Neural cell (in vitro differentiated cells): ENCODE measurements around the gene SDK2.

Experiments
- CTCF ChIP-seq: fragments of 450-650 bp; IDR thresholded peaks from 2 replicates; pipeline ENCODE4 v1.5.1; 2014; ENCODE audit warnings: antibody characterized with exemption, mild to moderate bottlenecking, moderate library complexity; ENCODE audit not compliant: poor library complexity, severe bottlenecking
- EP300 ChIP-seq: fragments of 450-650 bp; conservative IDR thresholded peaks from 2 replicates; pipeline ENCODE4 v1.6.1; 2014; ENCODE audit warnings: antibody characterized with exemption, mild to moderate bottlenecking, moderate library complexity; ENCODE audit not compliant: poor library complexity, severe bottlenecking
- RAD21 ChIP-seq: fragments of 450-650 bp; conservative IDR thresholded peaks from 2 replicates; pipeline ENCODE4 v1.6.1; 2014; ENCODE audit warnings: antibody characterized with exemption, mild to moderate bottlenecking, moderate library complexity

- TF ChIP-seq CTCF (no peak), EP300 (no peak), RAD21 (no peak)
Observed at GRCh38 chr17:73611630-73612029, 32.6 kb downstream of the SDK2 start.
